ENCODE data around the gene PSMD9.

PSMD9 gene

GRCh38 chr12:121960541-121960940 is 72.0 kb downstream of the PSMD9 start:
- H3K4me1 Mint-ChIP-seq (ENCODE audit: low read depth in 2 of 2), result no peaks in the 10 kb centered on the region
- peaks cover 2% of the 10 kb centered on the region for H3K36me3 Mint-ChIP-seq (ENCODE audit: insufficient read depth)
- DNase-seq, result no peak
- peaks cover 9 to 17% of the 10 kb centered on the region in 2 donors for H3K27me3 Mint-ChIP-seq
- H3K27ac Mint-ChIP-seq, result peak overlapping the region in 1 of 2 donors; percentile 20
- ATAC-seq (replicated peaks), result no peak
- H3K9me3 Mint-ChIP-seq, result no peaks in the 10 kb centered on the region
- H3K4me3 Mint-ChIP-seq, result no peak overlapping the region

- H3K4me3 Mint-ChIP-seq, result no peak overlapping the region
- H3K4me1 Mint-ChIP-seq (ENCODE audit: low read depth in 2 of 2), result no peaks in the 10 kb centered on the region
- no peak for DNase-seq
- H3K27me3 Mint-ChIP-seq, result peaks cover 9 to 13% of the 10 kb centered on the region in 2 donors
- H3K27ac Mint-ChIP-seq, result peak overlapping the region in 1 of 2 donors; percentile 31
- no peaks in the 10 kb centered on the region for H3K9me3 Mint-ChIP-seq
- ATAC-seq (replicated peaks), result no peak
- peaks cover 6% of the 10 kb centered on the region for H3K36me3 Mint-ChIP-seq (ENCODE audit: insufficient read depth)
These were observed 72.7 kb downstream of the PSMD9 start for GRCh38 chr12:121961195-121961879.

- Mint-ChIP-seq H3K9me3 (no peaks in the 10 kb centered on the region), H3K27ac (no peak overlapping the region), H3K4me1 (ENCODE audit: low read depth in 2 of 2) (no peaks in the 10 kb centered on the region), H3K36me3 (ENCODE audit: insufficient read depth) (peaks cover 6% of the 10 kb centered on the region), H3K4me3 (no peak overlapping the region), H3K27me3 (peaks cover 9 to 13% of the 10 kb centered on the region in 2 donors)
- ATAC-seq (replicated peaks) (no peak), DNase-seq (no peak)
These were observed 74.9 kb downstream of the PSMD9 start for GRCh38 chr12:121963341-121964018.

- Mint-ChIP-seq H3K9me3 (no peaks in the 10 kb centered on the region), H3K4me1 (ENCODE audit: low read depth in 2 of 2) (no peaks in the 10 kb centered on the region), H3K27me3 (peaks cover 9 to 13% of the 10 kb centered on the region in 2 donors), H3K36me3 (ENCODE audit: insufficient read depth) (peaks cover 6% of the 10 kb centered on the region), H3K27ac (no peak overlapping the region), H3K4me3 (no peak overlapping the region)
- ATAC-seq (replicated peaks) (no peak), DNase-seq (no peak)
These were observed 76.4 kb downstream of the PSMD9 start for GRCh38 chr12:121964813-121965643.

- ATAC-seq (replicated peaks) (no peak), DNase-seq (no peak)
- H3K27ac Mint-ChIP-seq, result no peak overlapping the region
- no peaks in the 10 kb centered on the region for H3K9me3 Mint-ChIP-seq
- no peaks in the 10 kb centered on the region for H3K4me1 Mint-ChIP-seq (ENCODE audit: low read depth in 2 of 2)
- H3K4me3 Mint-ChIP-seq, result no peak overlapping the region
- H3K27me3 Mint-ChIP-seq, result peaks cover 9 to 13% of the 10 kb centered on the region in 2 donors
- peaks cover 6% of the 10 kb centered on the region for H3K36me3 Mint-ChIP-seq (ENCODE audit: insufficient read depth)
These were observed 78.4 kb downstream of the PSMD9 start for GRCh38 chr12:121966959-121967358.

All from effector memory CD8-positive, alpha-beta T cell (primary cell).